ENCODE measurements around the gene COX10. TPM values are rescaled to one million over a fixed set of nuclear protein-coding genes. Genes with fewer than 3 reads are reported as not detected.

Gene COX10
- total RNA-seq, 1 donor, result 15.5 TPM

GRCh38 chr17:14057591-14057990, 11.7 kb upstream of the COX10 start:
- no peak for DNase-seq (ENCODE audit: low read depth)
- TF ChIP-seq CTCF (IDR thresholded peaks at IDR 0.05; ENCODE audit: insufficient read depth, low read depth, low read length), result no peak
- H3K4me3 ChIP-seq (ENCODE audit: low read depth, low read length), result no peak overlapping the region

GRCh38 chr17:14058051-14058450, 11.3 kb upstream of the COX10 start:
- no peak for TF ChIP-seq CTCF (IDR thresholded peaks at IDR 0.05; ENCODE audit: insufficient read depth, low read depth, low read length)
- no peak overlapping the region for H3K4me3 ChIP-seq (ENCODE audit: low read depth, low read length)
- peak; percentile 35 for DNase-seq (ENCODE audit: low read depth)

GRCh38 chr17:14060706-14061105, 8.6 kb upstream of the COX10 start:
- TF ChIP-seq CTCF (IDR thresholded peaks at IDR 0.05; ENCODE audit: insufficient read depth, low read depth, low read length), result no peak
- no peak for DNase-seq (ENCODE audit: low read depth)
- H3K4me3 ChIP-seq (ENCODE audit: low read depth, low read length), result no peak overlapping the region

- TF ChIP-seq CTCF (IDR thresholded peaks at IDR 0.05; ENCODE audit: insufficient read depth, low read depth, low read length), result peak; percentile 22
- peak; percentile 91 for DNase-seq (ENCODE audit: low read depth)
- H3K4me3 ChIP-seq (ENCODE audit: low read depth, low read length), result peak overlapping the region; percentile 19
These were observed 7.4 kb upstream of the COX10 start for GRCh38 chr17:14061666-14062560.

- no peak for DNase-seq (ENCODE audit: low read depth)
- no peak for TF ChIP-seq CTCF (IDR thresholded peaks at IDR 0.05; ENCODE audit: insufficient read depth, low read depth, low read length)
- no peak overlapping the region for H3K4me3 ChIP-seq (ENCODE audit: low read depth, low read length)
These were observed 2.0 kb upstream of the COX10 start for GRCh38 chr17:14067347-14067746.

GRCh38 chr17:14068542-14069250, 608 bp upstream of the COX10 start:
- H3K4me3 ChIP-seq (ENCODE audit: low read depth, low read length), result peak overlapping the region; percentile 99
- no peak for DNase-seq (ENCODE audit: low read depth)

More at GRCh38 chr17:14068542-14069250, 608 bp upstream of the COX10 start:
- TF ChIP-seq CTCF (IDR thresholded peaks at IDR 0.05; ENCODE audit: insufficient read depth, low read depth, low read length), result no peak
